ENCODE measurements around the gene MTCH1.

DNA sequence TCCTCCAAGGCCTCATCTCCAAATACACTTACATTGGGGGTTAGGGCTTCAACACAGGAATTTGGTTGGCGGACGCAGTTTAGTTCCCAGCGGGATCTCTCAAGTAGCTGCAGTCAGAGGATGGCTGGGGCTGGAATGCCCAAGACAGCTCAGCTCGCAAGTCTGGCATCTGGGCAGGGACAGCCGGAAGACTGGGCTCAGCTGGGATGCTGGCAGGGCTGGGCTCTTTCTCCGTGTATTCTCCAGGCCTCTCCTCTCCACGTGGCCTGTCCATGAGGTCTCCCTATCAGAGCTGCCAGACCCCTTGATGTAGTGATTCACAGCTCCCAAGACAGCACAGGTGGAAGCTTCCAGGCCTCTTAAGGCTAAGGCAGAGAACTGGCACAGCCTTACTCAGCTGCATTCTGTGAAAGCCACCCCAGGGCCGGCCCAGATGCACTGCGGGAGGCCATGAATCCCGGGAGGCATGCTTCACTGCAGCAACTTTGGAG lies 24.5 kb upstream of the MTCH1 start:
- TF ChIP-seq KLF5 (IDR thresholded peaks at IDR 0.05; ENCODE audit: partially characterized antibody) (no peak), EZH2 (IDR thresholded peaks at IDR 0.05; ENCODE audit: borderline replicate concordance, control insufficient read depth, low read depth, low read length) (no peak)
